ENCODE measurements around the gene FBXO31.

- TF ChIP-seq CTCF (IDR thresholded peaks at IDR 0.05; ENCODE audit: extremely low read depth in 1 of 2, insufficient read depth in 1 of 2, low read depth in 1 of 2, low read length in 2 of 2) (no peak), EZH2 (IDR thresholded peaks at IDR 0.05; ENCODE audit: borderline replicate concordance, low read depth, low read length, severe bottlenecking) (no peak), POLR2A (IDR thresholded peaks at IDR 0.05; ENCODE audit: low read depth, low read length) (no peak), POLR2AphosphoS5 (IDR thresholded peaks at IDR 0.05; ENCODE audit: insufficient read depth, low read depth, low read length) (no peak), JUN (IDR thresholded peaks at IDR 0.05; ENCODE audit: borderline replicate concordance, insufficient read depth, insufficient read length, low read depth) (no peak), GATA2 (IDR thresholded peaks at IDR 0.05; ENCODE audit: insufficient read depth, insufficient read length, low read depth, low read length) (no peak), MAX (IDR thresholded peaks at IDR 0.05; ENCODE audit: insufficient read depth, insufficient read length) (no peak)
These were observed 84.6 kb downstream of the FBXO31 start for GRCh38 chr16:87298857-87299465.

Data from endothelial cell of umbilical vein (primary cell).